Measurements from ENCODE around the gene TCERG1L. TPM values are rescaled to one million over a fixed set of nuclear protein-coding genes. Genes with fewer than 3 reads are reported as not detected.

Gene TCERG1L
- total RNA-seq, 4 donors from 2014 or later = 0.12 TPM; not detected in 3

DNA sequence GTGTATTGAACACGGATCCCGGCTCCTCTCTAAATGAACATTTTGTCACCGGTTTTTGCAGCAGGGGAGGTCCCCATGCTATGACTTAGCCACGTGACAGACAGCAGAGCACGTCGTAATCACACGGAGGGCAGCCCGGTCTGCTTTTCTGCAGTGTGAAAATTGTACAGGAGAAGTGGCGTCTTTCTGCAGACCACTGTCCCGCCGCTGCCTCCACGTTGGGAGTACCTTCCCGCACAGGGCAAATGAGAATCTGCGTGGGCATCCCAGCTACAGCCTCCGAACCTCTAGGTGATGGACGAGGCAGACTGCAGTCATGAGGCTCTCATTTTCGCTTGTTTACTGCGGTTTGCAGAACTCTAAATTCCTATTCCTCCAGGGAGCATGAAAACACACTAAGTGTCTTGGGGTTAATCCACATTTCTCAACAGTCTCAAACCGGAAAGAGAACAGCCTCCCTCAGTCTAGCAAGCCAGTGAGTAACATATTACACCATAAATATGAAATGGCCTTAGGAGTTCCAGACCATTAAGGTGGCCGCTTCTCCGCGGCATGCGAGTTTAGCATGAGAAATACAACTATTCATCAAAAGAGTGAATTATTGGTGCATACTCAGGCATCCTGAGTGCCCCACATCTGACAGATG lies 89.8 kb downstream of the TCERG1L start:
- H3K9me3 ChIP-seq = no peaks in the 10 kb centered on the region
- ATAC-seq = no peak
- H3K27me3 ChIP-seq = peaks cover 37% of the 10 kb centered on the region
- 73 to 91% methylated on average over 8 to 15 of the region's 23 CpGs for WGBS, 2 donors (ENCODE audit: low coverage in 1 of 2)
- H3K27ac ChIP-seq = no peak overlapping the region
- H3K4me1 ChIP-seq = no peaks in the 10 kb centered on the region
- H3K4me3 ChIP-seq = no peak overlapping the region
- TF ChIP-seq POLR2AphosphoS5 (IDR thresholded peaks at IDR 0.05) (no peak), EP300 (IDR thresholded peaks at IDR 0.05) (no peak), POLR2A (IDR thresholded peaks at IDR 0.05) (no peak), CTCF (IDR thresholded peaks at IDR 0.05) (no peak)
- H3K36me3 ChIP-seq = no peaks in the 10 kb centered on the region

DNA sequence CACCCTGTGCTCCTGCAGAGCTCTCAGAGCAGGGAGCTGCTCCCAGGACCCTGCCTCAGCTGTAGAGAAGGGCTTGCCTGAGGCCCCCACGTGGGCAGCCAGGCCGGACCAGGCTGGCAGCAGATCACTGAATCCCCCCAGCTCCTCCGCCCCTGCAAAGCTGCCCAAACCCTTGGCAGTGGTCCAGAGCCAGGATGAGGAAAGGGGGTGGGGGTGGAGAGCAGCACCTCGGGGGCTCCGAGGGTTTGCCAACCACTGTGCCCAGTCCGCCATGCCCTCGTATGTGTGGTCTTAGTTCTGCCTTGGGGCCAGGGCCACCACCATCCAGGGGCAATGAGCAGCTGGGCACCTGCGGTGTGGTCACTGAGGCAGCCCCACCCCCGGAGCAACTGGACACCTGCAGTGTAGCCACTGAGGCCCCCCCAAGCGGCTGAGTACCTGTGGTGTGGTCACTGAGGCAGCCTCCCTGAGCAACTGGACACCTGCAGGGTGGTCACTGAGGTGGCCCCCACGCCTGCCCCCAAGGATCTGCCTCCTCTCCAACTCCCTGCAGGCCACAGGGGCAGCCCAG lies 90.8 kb downstream of the TCERG1L start:
- no peak overlapping the region for H3K27ac ChIP-seq
- H3K27me3 ChIP-seq = peaks cover 40% of the 10 kb centered on the region
- TF ChIP-seq CTCF (IDR thresholded peaks at IDR 0.05) = no peak
- H3K4me1 ChIP-seq = no peaks in the 10 kb centered on the region
- no peaks in the 10 kb centered on the region for H3K36me3 ChIP-seq
- H3K9me3 ChIP-seq = no peaks in the 10 kb centered on the region
- WGBS, 2 donors (ENCODE audit: low coverage in 1 of 2) = no CpG with 5 or more reads among the region's 11 CpGs
- no peak overlapping the region for H3K4me3 ChIP-seq
- no peak for ATAC-seq

GRCh38 chr10:131219955-131220489 lies 91.5 kb downstream of the TCERG1L start:
- H3K27me3 ChIP-seq = peaks cover 46% of the 10 kb centered on the region
- no peaks in the 10 kb centered on the region for H3K4me1 ChIP-seq
- 91% methylated on average over 5 of the region's 15 CpGs; no CpG with 5 or more reads in 1 of the 2 donors for WGBS, 2 donors (ENCODE audit: low coverage in 1 of 2)
- no peak for TF ChIP-seq POLR2AphosphoS5 (IDR thresholded peaks at IDR 0.05)
- no peak for TF ChIP-seq CTCF (IDR thresholded peaks at IDR 0.05)
- TF ChIP-seq POLR2A (IDR thresholded peaks at IDR 0.05) = no peak
- no peak for TF ChIP-seq EP300 (IDR thresholded peaks at IDR 0.05)
- no peaks in the 10 kb centered on the region for H3K9me3 ChIP-seq
- no peaks in the 10 kb centered on the region for H3K36me3 ChIP-seq
- no peak for ATAC-seq
- no peak overlapping the region for H3K4me3 ChIP-seq
- no peak overlapping the region for H3K27ac ChIP-seq

GRCh38 chr10:131219584-131219886 lies 92.0 kb downstream of the TCERG1L start:
- Histone ChIP-seq H3K27ac (no peak overlapping the region), H3K27me3 (peaks cover 50% of the 10 kb centered on the region), H3K36me3 (no peaks in the 10 kb centered on the region), H3K4me1 (no peaks in the 10 kb centered on the region), H3K9me3 (no peaks in the 10 kb centered on the region), H3K4me3 (no peak overlapping the region)
- ATAC-seq = no peak
- TF ChIP-seq POLR2A (IDR thresholded peaks at IDR 0.05) (no peak), CTCF (IDR thresholded peaks at IDR 0.05) (no peak), POLR2AphosphoS5 (IDR thresholded peaks at IDR 0.05) (no peak), EP300 (IDR thresholded peaks at IDR 0.05) (no peak)
- no CpG with 5 or more reads among the region's 10 CpGs for whole genome bisulfite sequencing, 2 donors (ENCODE audit: low coverage in 1 of 2)

Measured in gastroesophageal sphincter (tissue), 4 donors.